Activated CD4-positive, alpha-beta memory T cell treated with anti-CD3 and anti-CD28 coated beads for 36 hours (primary cell): ENCODE results near the gene C19orf81. TPM values are rescaled to one million over a fixed set of nuclear protein-coding genes. Genes with fewer than 3 reads are reported as not detected.
"Not testable (repeated sequence)": the region's sequence is repeated elsewhere in the genome, so short reads cannot be mapped to it uniquely, and the experiment has no call there.

Source experiments
- CTCF ChIA-PET: fragments of 350-600 bp; sonication (Branson Sonifier 250); formaldehyde crosslinking; loops from one replicate; lab custom pipeline; 2021; ENCODE audit warnings: antibody characterized with exemption, inconsistent platforms; lab: Charles Lee
- POLR2A ChIA-PET: fragments of 350-600 bp; sonication (Branson Sonifier 250); formaldehyde crosslinking; loops from one replicate; lab custom pipeline; 2021; ENCODE audit warnings: antibody characterized with exemption; lab: Charles Lee
- DNase-seq: peaks from one replicate; pipeline ENCODE4 v3.0.0-alpha.2; 2020
- H3K27ac Mint-ChIP-seq: one replicate; pipeline ENCODE4 v1.8.0; 2021; ENCODE audit warnings: mixed read lengths
- H3K27me3 Mint-ChIP-seq: one replicate; pipeline ENCODE4 v1.8.0; 2021; ENCODE audit warnings: mixed read lengths
- H3K36me3 Mint-ChIP-seq: one replicate; pipeline ENCODE4 v1.8.0; 2021; ENCODE audit warnings: mixed read lengths
- H3K4me1 Mint-ChIP-seq: one replicate; pipeline ENCODE4 v1.8.0; 2021; ENCODE audit warnings: low read depth, mixed read lengths
- H3K4me3 Mint-ChIP-seq: one replicate; pipeline ENCODE4 v1.8.0; 2021; ENCODE audit warnings: mild to moderate bottlenecking, mixed read lengths
- H3K9me3 Mint-ChIP-seq: one replicate; pipeline ENCODE4 v1.8.0; 2021; ENCODE audit warnings: mixed read lengths
- intact Hi-C: fragments of 100-400 bp; cut with micrococcal nuclease; formaldehyde crosslinking; loops from one replicate; pipeline ENCODE4 v1.15.1; 2023
- total RNA-seq, 2 experiments: library from RNA; stranded (reverse); gene quantifications; one replicate each; pipeline ENCODE4 v1.2.3, GENCODE V29; 2021

Gene C19orf81
- under 1 TPM in 1 of 2 experiments, not detected in 1; 0.69 TPM for total RNA-seq

DNA sequence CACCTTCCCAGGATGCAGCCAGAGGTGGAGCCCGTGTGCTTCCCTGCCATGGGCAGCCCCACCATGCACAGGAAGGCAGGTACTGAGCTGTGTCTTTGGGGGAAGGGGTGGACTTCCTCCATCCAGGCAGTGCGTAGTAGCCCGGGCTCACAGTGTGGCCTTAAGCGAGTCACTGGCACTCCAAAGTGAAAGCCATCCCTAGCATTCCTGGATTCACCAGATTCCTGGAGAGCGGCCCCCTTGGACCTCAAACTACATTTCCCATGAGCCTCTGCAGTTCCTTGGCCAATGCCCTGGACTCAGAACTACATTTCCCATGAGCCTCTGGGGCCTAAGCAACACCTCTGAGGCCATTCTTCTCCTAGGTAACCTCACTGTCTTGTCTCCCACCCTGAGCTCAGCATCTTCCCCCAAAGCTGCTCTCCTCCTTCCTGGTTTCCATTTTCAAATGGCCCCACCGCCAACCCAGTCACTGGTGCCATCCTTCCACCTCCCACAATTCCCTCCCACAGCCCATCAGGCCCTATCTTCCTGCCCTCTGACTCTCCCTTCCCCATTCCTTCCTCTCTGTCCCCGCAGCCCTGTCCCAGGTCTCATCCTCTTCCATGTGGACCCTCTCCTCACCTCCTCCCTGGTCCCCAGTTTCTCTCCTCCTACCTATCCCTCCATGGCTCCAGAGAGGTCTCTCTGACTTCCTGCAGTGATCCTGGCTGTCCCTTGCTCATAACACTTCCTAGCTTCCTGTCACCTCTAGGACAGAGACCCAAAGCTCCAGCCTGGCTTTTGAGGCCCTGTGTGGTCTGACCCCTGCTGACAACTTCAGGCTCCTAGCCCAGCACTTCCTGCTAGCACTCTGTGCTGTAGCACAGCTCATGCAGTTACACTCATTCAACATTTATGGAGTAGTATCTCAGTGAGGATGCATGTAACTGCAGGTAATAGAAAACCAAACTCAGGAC is at the start of gene C19orf81:
TSS of gene C19orf81 (plus strand) at position 13 of the 959 bp plus-strand sequence. CDS start at position 13, 0 bp downstream.
- H3K4me1 Mint-ChIP-seq = no peaks in the 10 kb centered on the region
- intact Hi-C loops = no loop called here
- H3K27me3 Mint-ChIP-seq = peaks cover 33% of the 10 kb centered on the region
- DNase-seq = no peak
- no peak within 1 kb of the TSS for H3K27ac Mint-ChIP-seq
- H3K4me3 Mint-ChIP-seq = no peak within 1 kb of the TSS
- H3K36me3 Mint-ChIP-seq = no peaks in the 10 kb centered on the region
- peaks cover under 1% of the 10 kb centered on the region for H3K9me3 Mint-ChIP-seq
- ChIA-PET CTCF (interaction anchor here (0.6 to 0.7 kb wide), 2 partner anchors 272 to 510 kb away, joined by 3 read pairs; no protein-coding TSS in a partner anchor), POLR2A (no interaction called here)

DNA sequence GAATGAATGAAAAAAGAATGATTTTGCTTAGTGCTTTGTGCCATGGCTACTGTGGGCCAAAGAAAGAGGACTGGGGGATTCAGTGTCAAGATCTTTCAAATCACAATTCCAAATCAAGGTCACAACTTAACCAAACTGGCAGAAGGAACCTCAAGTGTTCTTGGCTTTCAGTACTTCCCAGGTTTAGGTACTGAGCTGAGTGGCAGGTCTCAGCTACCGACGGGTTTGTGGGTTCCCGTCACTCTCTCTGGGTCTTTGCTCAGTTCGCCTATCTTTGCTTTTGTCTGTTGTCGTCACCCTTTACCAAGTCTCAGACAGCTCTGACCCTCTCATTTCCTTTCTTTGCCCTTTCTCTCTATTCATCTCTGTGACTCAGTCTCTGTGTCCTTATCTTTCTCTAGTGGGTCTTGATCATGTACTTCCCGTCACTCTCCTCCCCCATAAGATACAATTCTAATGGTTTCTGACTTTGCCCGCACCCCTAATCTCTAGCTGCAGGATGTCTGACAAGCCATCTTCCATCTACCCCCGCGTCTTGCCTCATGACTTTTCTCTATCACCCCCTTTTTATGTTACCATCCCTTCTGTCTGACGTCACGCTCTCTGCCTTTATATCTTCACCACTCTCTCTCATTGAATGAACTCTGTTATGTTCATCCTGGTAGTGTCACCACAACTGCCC is 47.7 kb upstream of the C19orf81 start:
- DNase-seq = no peak
- Mint-ChIP-seq H3K4me3 (no peak overlapping the region), H3K9me3 (no peaks in the 10 kb centered on the region), H3K4me1 (no peaks in the 10 kb centered on the region), H3K27me3 (peaks cover 28% of the 10 kb centered on the region), H3K27ac (no peak overlapping the region), H3K36me3 (no peaks in the 10 kb centered on the region)
- intact Hi-C loops = no loop called here
- ChIA-PET CTCF (no interaction called here), POLR2A (no interaction called here)

DNA sequence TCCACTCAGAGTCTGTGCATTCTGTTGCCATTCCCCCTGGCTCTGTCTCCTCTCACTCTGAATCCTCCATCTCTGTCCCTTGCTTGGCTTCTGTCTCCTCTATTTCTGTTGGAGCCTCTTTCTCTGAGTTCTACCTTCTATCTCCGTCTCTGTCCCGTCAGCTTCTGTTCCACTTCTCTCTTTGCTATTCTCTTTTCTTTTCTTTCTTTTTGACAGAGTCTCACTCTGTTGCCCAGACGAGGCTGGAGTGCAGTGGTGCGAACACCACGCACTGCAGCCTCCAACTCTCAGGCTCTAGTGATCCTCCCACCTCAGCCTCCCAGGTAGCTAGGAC is 47.2 kb upstream of the C19orf81 start:
- Mint-ChIP-seq H3K9me3 (no peaks in the 10 kb centered on the region), H3K27ac (no peak overlapping the region), H3K27me3 (peaks cover 31% of the 10 kb centered on the region), H3K4me3 (no peak overlapping the region), H3K4me1 (no peaks in the 10 kb centered on the region), H3K36me3 (no peaks in the 10 kb centered on the region)
- POLR2A ChIA-PET = no interaction called here
- CTCF ChIA-PET = no interaction called here
- DNase-seq = no peak
- intact Hi-C loops = no loop called here

GRCh38 chr19:50602496-50602895 is 46.7 kb upstream of the C19orf81 start:
- CTCF ChIA-PET = no interaction called here
- POLR2A ChIA-PET = no interaction called here
- H3K36me3 Mint-ChIP-seq = no peaks in the 10 kb centered on the region
- H3K27me3 Mint-ChIP-seq = peaks cover 35% of the 10 kb centered on the region
- intact Hi-C loops = no loop called here
- no peaks in the 10 kb centered on the region for H3K9me3 Mint-ChIP-seq
- no peak for DNase-seq
- H3K4me1 Mint-ChIP-seq = no peaks in the 10 kb centered on the region
- H3K27ac Mint-ChIP-seq = no peak overlapping the region
- H3K4me3 Mint-ChIP-seq = no peak overlapping the region

- H3K27me3 Mint-ChIP-seq = peaks cover 35% of the 10 kb centered on the region
- ChIA-PET CTCF (no interaction called here), POLR2A (no interaction called here)
- H3K4me1 Mint-ChIP-seq = no peaks in the 10 kb centered on the region
- H3K36me3 Mint-ChIP-seq = no peaks in the 10 kb centered on the region
- DNase-seq = no peak
- H3K27ac Mint-ChIP-seq = no peak overlapping the region
- H3K9me3 Mint-ChIP-seq = no peaks in the 10 kb centered on the region
- no peak overlapping the region for H3K4me3 Mint-ChIP-seq
- intact Hi-C loops = no loop called here
These were observed 46.3 kb upstream of the C19orf81 start for GRCh38 chr19:50602935-50603334.

DNA sequence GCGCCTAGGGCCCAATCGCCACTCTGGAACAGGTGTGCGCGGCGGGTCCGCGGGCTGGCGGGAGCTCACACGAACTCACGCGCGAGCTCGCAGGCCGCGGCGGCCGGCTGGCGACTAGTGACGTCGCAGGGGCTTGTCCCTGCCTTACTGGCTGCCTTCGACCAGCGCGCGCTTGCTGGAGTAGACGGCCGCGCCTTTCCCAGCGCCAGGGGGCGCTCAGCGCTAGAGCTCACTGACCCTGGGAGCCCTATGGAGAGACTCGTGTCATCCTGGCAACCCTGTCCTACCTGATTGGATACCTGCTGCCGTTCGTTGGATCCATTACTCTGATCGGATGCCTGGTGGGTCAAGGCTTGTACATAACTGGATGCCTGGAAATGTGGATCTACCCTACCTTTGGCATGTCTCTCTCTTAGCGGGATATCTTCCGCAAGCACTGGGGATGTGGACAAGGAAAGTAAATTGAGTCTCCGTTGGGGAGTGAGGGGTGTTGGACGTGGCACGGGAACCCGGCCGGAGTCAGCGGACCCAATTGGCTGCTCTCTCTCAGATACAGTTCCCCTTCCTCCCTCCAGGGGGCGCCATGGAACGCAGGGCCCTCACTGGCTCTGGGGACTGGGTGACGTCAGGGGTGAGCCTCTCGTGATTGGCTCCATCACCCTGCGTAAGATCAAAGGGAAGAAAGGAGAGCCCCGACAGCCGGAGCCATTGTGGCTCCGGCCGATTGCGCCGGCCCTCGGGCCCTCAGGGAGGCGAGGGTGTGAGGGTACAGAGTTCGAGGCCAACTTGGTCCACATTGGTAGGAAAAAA is 44.8 kb upstream of the C19orf81 start:
- H3K4me3 Mint-ChIP-seq, H3K36me3 Mint-ChIP-seq, CTCF ChIA-PET, H3K9me3 Mint-ChIP-seq, POLR2A ChIA-PET, DNase-seq, H3K27ac Mint-ChIP-seq, H3K4me1 Mint-ChIP-seq: not testable (repeated sequence)
- peaks cover 39% of the 10 kb centered on the region for H3K27me3 Mint-ChIP-seq
- intact Hi-C loops = loop anchor here (5.0 kb wide), 2 partner anchors 53 to 178 kb away; no protein-coding TSS in a partner anchor

DNA sequence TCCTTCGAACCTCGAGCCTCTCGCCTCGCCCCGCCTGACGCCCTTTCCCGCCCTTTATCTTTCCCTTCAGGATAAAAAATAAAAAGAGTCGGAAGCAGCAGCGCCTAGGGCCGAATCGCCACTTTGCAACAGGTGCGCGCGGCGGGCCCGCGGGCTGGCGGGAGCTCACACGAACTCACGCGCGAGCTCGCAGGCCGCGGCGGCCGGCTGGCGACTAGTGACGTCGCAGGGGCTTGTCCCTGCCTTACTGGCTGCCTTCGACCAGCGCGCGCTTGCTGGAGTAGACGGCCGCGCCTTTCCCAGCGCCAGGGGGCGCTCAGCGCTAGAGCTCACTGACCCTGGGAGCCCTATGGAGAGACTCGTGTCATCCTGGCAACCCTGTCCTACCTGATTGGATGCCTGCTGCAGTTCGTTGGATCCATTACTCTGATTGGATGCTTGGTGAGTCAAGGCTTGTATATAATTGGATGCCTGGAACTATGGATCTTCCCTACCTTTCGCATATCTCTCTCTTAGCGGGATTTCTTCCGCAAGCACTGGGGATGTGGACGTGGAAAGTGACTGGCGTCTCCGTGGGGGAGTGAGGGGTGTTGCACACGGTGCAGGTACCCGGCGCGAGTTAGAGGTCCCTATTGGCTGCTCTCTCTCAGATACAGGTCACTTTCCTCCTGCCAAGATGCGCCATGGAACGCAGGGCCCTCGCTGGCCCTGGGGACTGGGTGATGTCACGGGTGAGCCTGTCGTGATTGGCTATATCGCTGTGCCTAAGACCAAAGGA is 43.0 kb upstream of the C19orf81 start:
- H3K36me3 Mint-ChIP-seq, H3K9me3 Mint-ChIP-seq, H3K4me3 Mint-ChIP-seq, H3K27ac Mint-ChIP-seq, DNase-seq, POLR2A ChIA-PET, H3K4me1 Mint-ChIP-seq: not testable (repeated sequence)
- CTCF ChIA-PET = interaction anchor here (1.5 kb wide), 1 partner anchor 316 kb away, joined by 4 read pairs; no protein-coding TSS in a partner anchor
- peaks cover 41% of the 10 kb centered on the region for H3K27me3 Mint-ChIP-seq
- intact Hi-C loops = loop anchor here (5.0 kb wide), 2 partner anchors 51 to 176 kb away; no protein-coding TSS in a partner anchor

DNA sequence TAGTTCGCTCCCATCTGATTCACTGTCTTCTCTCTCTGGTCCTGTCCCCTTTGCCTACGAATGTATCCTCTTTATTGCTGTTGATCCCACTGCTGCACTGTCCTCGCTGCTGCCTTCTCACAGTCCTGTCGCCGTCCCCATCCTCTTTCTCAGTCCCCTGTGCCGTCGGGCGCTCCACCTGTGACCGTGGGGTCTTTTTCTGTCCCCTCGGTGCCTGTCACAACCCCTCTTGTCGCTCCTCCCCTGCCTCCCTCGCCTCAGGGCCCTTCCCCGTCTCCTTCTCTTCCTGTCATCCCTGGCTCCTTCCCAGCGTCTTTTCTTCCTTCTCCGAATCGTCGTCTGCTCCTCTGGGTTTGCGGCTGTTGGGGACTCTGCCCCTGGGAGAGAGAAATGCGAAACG is 41.9 kb upstream of the C19orf81 start:
- H3K27ac Mint-ChIP-seq = no peak overlapping the region
- intact Hi-C loops = loop anchor here (5.0 kb wide), 2 partner anchors 50 to 175 kb away; no protein-coding TSS in a partner anchor
- no peak overlapping the region for H3K4me3 Mint-ChIP-seq
- H3K4me1 Mint-ChIP-seq = no peaks in the 10 kb centered on the region
- no peaks in the 10 kb centered on the region for H3K36me3 Mint-ChIP-seq
- CTCF ChIA-PET = interaction anchor here (0.6 to 1.1 kb wide), 4 partner anchors 19 to 315 kb away, joined by 3 to 5 read pairs (median 4); no protein-coding TSS in a partner anchor
- no peak for DNase-seq
- POLR2A ChIA-PET = no interaction called here
- peaks cover 6% of the 10 kb centered on the region for H3K9me3 Mint-ChIP-seq
- H3K27me3 Mint-ChIP-seq = peaks cover 33% of the 10 kb centered on the region

DNA sequence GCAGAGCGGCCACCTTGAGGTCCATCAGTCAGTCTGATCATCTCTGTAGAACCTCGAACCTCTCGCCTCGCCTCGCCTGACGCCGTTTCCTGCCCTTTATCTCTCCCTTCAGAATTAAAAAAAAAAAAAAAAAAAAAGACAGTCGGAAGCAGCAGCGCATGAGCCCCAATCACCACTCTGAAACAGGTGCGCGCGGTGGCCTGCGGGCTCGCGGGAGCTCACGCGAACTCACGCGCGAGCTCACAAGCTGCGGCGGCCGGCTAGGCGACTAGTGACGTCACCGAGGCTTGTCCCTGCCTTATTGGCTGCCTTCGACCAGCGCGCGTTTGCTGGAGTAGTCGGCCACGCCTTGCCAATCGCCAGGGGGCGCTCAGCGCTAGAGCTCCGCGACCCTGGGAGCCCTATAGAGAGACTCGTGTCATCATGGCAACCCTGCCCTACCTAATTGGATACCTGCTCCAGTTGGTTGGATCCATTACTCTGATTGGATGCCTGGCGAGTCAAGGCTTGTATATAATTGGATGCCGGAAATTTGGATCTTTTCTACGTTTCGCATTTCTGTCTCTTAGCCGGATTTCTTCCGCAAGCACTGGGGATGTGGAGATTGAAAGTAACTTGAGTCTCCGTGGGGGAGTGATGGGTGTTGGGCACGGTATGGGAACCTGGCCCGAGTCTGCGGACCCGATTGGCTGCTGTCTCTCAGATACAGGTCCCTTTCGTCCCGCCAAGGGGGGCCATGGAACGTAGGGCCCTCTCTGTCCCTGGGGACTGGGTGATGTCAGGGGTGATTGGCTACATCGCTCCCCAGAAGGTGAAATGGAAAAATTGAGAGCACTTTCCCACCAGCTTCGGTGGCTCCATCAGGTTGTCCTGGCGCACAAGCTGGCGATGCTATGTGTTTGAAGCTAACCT is 41.1 kb upstream of the C19orf81 start:
- H3K9me3 Mint-ChIP-seq = peaks cover 6% of the 10 kb centered on the region
- CTCF ChIA-PET = interaction anchor here (0.6 to 1.3 kb wide), 5 partner anchors 20 to 314 kb away, joined by 3 to 5 read pairs (median 3); no protein-coding TSS in a partner anchor
- H3K36me3 Mint-ChIP-seq = no peaks in the 10 kb centered on the region
- no peak overlapping the region for H3K27ac Mint-ChIP-seq
- H3K4me1 Mint-ChIP-seq = no peaks in the 10 kb centered on the region
- POLR2A ChIA-PET = interaction anchor here (0.7 kb wide), 1 partner anchor 97 kb away, joined by 3 read pairs; the partner anchor contains the start of gene JOSD2
- no peak overlapping the region for H3K4me3 Mint-ChIP-seq
- DNase-seq = peak; percentile 89
- peaks cover 28% of the 10 kb centered on the region for H3K27me3 Mint-ChIP-seq
- intact Hi-C loops = loop anchor here (5.0 kb wide), 2 partner anchors 49 to 174 kb away; no protein-coding TSS in a partner anchor
